Measurements from ENCODE around the gene INTS6L.
A peak's percentile ranks its signal among the peaks of the same experiment; 100 is the strongest.
"Not testable (repeated sequence)": the region's sequence is repeated elsewhere in the genome, so short reads cannot be mapped to it uniquely, and the experiment has no call there.

Gene INTS6L

DNA sequence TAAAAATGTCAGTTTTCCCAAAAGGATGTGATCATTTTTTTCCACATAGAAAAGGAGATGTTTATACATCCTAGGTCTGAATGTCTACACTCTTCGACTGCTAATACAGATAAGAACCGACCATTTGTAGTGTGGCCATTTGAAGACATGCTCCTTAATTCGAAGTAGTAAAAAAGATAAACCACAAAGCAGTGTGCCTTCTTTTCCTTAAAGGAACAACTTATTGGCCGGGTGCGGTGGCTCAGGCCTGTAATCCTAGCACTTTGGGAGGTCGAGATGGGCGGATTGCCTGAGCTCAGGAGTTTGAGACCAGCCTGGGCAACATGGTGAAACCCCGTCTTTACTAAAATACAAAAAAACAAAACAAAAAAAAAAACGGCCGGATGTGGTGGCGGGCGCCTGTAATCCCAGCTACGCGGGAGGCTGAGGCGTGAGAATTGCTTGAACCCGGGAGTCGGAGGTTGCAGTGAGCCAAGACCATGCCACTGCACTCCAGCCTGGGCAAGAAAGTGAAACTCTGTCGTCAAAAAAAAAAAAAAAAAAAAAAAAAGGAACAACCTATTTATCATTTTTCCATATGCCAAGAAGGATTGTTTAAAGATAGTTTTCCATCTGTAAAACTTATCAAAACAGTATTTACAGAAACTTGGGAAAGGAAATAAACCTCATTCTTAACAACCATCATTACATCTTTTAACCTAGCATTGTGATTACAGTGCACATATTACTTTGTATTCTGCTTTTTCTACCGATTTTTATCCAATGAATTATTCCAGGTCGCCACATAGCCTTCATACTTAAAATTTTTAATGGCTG, 2.6 kb downstream of the INTS6L start:
- no peak for DNase-seq (ENCODE audit: low spot score)

- no peak for DNase-seq (ENCODE audit: low spot score)
Measured at GRCh38 chrX:135528254-135528653, 7.8 kb downstream of the INTS6L start.

- DNase-seq (ENCODE audit: low spot score) = no peak
Measured at GRCh38 chrX:135528756-135529155, 8.3 kb downstream of the INTS6L start.

GRCh38 chrX:135530097-135530496, 9.6 kb downstream of the INTS6L start:
- DNase-seq (ENCODE audit: low spot score) = no peak

DNA sequence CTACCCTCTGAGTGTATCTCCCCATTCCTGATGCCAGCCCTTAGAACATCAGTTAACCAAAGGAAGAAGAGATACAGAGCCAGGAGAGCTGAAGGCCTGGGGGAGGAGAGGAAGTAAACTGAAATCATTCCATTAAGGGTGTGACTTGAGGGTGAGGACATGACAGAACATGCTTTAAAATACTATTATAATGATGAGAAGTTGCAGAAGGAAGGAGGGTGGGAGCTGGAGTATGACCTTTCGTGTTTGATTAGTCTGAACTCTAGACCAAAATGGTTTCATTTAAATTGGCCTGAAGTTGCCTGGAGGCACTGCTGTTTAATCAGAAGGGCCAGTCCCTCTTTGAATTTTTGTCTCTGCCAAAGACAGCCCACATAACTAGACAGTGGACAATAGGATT, 11.4 kb downstream of the INTS6L start:
- DNase-seq (ENCODE audit: low spot score) = no peak

GRCh38 chrX:135535077-135535940, 14.8 kb downstream of the INTS6L start:
- no peak for DNase-seq (ENCODE audit: low spot score)

- peak; percentile 14 for DNase-seq (ENCODE audit: low spot score)
Measured at GRCh38 chrX:135536877-135537276, 16.4 kb downstream of the INTS6L start.

DNA sequence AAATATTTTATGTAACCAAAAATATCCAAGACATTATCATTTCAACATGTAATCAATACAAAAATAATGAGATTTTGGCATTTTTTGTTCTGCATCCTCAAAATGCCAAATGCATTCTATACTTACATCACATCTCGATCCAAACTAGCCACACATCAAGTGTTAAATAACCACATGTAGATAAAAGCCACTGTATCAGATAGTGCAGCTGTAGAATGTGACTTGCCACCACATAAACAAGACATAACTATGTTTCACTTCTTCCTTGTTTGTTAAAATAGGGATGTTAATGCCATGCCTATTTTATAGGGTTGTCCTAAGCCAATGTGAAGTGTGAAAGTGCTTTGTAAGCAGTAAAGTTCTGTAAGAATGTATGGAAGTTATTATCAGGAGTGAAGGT, 20.9 kb downstream of the INTS6L start:
- no peak for DNase-seq (ENCODE audit: low spot score)

DNA sequence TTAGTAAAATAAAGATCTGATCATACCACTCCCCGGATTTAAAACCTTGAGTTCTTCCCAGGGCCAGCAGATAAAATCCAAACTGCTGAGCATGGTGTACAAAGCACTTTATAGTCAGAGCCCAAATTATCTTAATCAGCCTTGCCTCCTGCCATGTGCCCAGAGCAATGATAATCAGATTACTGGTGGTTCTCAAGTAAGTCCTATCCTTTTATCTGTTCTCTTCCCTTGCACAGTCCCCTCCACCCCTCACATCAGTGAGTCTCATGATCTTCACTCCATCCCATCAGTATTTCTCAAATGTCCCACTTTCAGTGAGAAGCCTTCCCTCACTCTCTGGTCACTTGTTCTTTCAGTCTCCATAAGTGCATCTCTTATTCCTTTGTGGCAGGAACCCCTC, 22.7 kb downstream of the INTS6L start:
- no peak for DNase-seq (ENCODE audit: low spot score)

GRCh38 chrX:135543924-135544323, 23.5 kb downstream of the INTS6L start:
- DNase-seq (ENCODE audit: low spot score) = peak; percentile 30

DNA sequence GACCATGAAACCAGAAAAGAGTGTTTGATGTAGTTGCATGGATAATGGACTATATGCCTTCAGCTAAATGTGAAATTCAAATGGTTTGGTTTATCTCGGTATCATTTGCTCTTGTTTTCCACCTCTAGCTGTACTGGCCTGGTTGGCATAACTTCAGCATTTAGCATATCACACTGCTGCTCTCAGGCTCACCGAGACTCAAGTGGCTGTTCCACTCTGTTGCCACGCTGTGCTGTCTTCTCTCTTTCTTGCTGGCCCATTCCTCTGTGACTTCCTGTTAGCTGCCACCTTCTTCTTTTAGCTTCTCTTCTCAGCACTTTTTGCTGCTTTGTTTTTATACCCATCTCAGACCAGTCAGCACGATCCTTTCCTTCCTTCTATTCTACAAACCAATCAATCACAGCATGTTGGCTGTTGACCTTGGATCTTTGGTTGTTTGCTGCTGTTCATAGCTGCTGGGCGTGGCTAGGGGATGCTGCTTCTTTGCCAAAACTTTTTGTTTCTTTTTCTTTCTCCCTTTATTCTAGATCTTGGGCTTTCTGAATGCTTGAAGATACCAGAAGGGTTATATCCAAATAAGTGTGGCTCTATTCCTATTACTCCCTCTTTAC, 24.0 kb downstream of the INTS6L start:
- no peak for DNase-seq (ENCODE audit: low spot score)

DNA sequence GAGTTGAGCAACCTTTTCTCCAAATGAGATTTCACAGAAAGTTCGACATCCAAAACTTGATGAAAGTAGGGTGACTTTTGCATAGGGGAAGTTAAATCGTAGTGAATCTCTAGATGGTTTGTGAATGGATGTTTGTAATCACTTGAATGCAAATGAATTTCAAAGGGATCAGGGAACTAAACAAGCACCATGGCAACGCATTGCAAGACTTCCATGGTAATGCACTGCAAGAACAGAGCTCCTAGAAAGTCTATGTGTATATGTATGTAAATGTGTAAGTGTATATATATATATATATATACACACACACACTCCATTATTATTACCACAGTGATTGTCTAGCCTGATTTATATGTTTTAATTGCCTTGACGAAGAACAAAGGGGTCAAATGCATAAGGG, 27.3 kb downstream of the INTS6L start:
- no peak for DNase-seq (ENCODE audit: low spot score)

DNA sequence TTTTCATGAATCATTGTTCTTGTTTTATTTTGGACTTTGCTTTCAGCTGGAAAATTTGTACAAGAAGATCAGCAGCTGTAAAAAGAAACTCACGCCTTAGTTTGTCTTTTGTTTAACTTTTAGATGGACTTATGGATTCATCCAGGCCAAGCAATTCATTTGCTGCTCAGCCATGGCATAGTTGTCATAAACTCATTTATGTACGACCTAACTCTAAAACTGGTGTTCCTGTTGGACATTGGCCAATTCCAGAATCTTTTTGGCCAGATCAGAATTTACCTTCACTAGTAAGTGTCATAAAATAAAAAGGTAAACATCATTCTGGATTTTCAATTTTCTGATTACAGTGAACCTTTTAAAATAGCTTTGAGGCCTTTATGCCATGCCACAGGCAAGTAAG, 29.1 kb downstream of the INTS6L start:
- DNase-seq (ENCODE audit: low spot score) = no peak

DNA sequence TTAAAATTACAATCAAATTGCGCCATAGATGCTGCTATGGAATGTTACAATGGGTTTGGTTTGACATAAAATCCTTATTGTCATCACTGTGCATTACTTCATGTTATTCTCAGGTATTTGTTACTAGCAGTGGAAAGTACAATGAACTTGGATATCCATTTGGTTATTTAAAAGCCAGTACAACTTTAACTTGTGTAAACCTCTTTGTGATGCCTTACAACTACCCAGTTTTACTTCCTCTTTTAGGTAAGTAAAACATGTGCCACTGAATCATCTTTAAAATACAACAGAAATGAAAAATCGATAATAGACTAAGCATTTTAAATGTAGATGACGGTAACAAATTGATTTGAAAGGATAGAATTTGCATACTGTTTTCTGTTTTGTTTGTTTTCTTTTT, 35.6 kb downstream of the INTS6L start:
- no peak for DNase-seq (ENCODE audit: low spot score)

DNA sequence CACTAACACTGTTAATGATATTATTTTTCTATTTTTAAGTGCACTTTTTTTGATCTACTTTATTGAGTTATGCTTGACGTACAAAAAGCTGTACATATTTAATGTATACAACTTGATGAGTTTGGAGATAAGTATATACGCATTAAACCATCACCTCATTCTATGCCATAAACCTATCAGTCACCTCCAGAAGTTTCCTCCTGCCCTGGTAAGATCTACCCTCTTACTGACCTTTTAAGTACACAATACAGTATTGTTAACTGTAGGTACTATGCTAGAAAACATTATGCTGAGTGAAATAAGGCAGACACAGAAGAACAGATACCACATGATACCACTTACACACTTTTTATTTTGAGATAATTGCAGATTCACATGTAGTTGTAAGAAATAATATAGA, 36.9 kb downstream of the INTS6L start:
- no peak for DNase-seq (ENCODE audit: low spot score)

GRCh38 chrX:135572436-135572835, 52.0 kb downstream of the INTS6L start:
- DNase-seq (ENCODE audit: low spot score) = no peak

DNA sequence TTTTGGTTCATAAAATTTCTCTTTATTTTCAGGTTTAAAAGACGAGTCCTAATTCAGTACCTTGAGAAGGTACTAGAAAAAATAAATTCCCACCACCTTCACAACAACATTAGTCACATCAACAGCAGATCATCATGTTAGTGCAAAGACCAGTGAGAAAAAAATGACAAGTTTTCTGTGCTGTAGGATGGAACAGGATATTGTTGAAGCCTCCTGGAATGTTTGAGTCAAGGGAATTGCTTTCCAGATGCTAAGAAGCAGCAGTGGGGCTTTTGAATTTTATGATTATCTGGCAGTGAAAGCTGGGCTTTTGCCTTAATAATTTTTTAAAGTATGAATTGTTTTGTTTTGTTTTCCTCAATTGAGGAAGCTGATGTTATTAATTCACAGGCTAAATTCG, 61.0 kb downstream of the INTS6L start:
- no peak for DNase-seq (ENCODE audit: low spot score)

GRCh38 chrX:135585153-135585552, 64.7 kb downstream of the INTS6L start:
- no peak for DNase-seq (ENCODE audit: low spot score)

GRCh38 chrX:135591871-135592270, 71.4 kb downstream of the INTS6L start:
- no peak for DNase-seq (ENCODE audit: low spot score)

GRCh38 chrX:135594049-135594448, 73.6 kb downstream of the INTS6L start:
- DNase-seq (ENCODE audit: low spot score) = not testable (repeated sequence)

DNA sequence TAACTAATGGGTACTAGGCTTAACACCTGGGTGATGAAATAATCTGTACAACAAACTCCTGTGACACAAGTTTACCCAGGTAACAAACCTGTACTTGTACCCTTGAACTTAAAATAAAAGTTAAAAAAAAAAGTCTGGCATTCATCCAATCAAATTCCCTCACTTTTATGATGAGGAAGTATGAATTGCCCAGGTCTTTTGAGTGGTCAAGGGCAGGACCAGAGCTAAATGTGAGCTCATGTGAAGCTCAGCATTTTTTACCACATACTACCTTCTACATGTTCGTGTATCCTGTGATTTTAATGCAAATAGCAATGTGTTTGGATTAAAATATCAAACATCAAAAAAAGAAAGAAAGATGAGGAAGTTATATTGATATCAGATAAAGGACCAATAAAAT, 74.0 kb downstream of the INTS6L start:
- not testable (repeated sequence) for DNase-seq (ENCODE audit: low spot score)

- no peak for DNase-seq (ENCODE audit: low spot score)
Measured at GRCh38 chrX:135595543-135595942, 75.1 kb downstream of the INTS6L start.

- DNase-seq (ENCODE audit: low spot score) = peak; percentile 36
Measured at GRCh38 chrX:135596495-135596894, 76.0 kb downstream of the INTS6L start.

Data from CD4-positive, alpha-beta T cell treated with Interleukin-15 for 4 hours (primary cell).